ENCODE measurements around the gene LRRC1. TPM values are rescaled to one million over a fixed set of nuclear protein-coding genes. Genes with fewer than 3 reads are reported as not detected.

Gene LRRC1
- polyA plus RNA-seq, 1 experiment: 13.9 TPM

DNA sequence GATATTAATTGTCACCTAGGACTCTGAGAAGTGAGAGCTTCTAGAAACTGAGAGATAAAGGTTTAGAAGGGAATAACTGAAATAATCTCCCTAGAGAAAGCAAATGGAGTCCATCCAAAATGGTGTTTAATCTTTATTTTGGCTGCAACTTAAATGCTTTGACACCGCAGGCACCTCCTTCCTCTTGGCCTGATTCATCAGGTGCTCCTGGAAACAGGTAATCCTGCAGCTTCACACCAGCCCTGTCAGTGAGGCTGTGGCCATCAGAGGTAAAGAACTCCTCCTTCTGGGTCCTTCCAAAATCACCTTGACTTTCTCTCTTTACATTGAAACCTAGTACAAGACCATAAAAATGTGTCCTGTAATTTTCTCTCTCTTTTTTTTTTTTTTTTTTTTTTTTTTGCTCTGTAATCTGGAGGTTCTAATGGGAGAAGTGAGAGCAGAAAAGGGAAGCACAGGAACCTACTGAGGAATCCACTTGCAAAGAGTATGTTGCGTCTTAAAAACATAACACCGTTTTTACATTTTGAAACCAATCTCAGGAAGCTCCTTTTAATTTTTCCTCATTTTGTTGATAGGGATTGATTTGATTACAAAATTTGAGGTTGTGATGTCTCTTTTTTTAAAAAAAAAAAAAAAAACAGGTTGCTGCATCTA is 124.2 kb downstream of the LRRC1 start:
- no peaks in the 10 kb centered on the region for H3K27me3 ChIP-seq (ENCODE audit: control insufficient read depth, insufficient read depth, low read length)
- no peak overlapping the region for H3K4me3 ChIP-seq (ENCODE audit: low read depth, low read length)
- no peak overlapping the region for H3K27ac ChIP-seq (ENCODE audit: low read depth, low read length)
- no peak for DNase-seq (ENCODE audit: low read depth, low spot score)
- ChIA-PET CTCF (interaction anchor here (0.6 to 1.5 kb wide), 4 partner anchors 37 to 190 kb away, joined by 3 to 4 read pairs (median 3); no protein-coding TSS in a partner anchor), POLR2A (no interaction called here)
- TF ChIP-seq CTCF (IDR thresholded peaks at IDR 0.05; ENCODE audit: low read depth, low read length): no peak
- peaks cover 2% of the 10 kb centered on the region; the same call in 1 of the 2 replicates for H3K9me3 ChIP-seq (ENCODE audit: control insufficient read depth, insufficient read depth, low read length)

- POLR2A ChIA-PET: no interaction called here
- no peak for DNase-seq (ENCODE audit: low read depth, low spot score)
- Histone ChIP-seq H3K27ac (ENCODE audit: low read depth, low read length) (no peak overlapping the region), H3K4me3 (ENCODE audit: low read depth, low read length) (no peak overlapping the region), H3K9me3 (ENCODE audit: control insufficient read depth, insufficient read depth, low read length) (peaks cover 2% of the 10 kb centered on the region; the same call in 1 of the 2 replicates), H3K27me3 (ENCODE audit: control insufficient read depth, insufficient read depth, low read length) (no peaks in the 10 kb centered on the region)
- no peak for TF ChIP-seq CTCF (IDR thresholded peaks at IDR 0.05; ENCODE audit: low read depth, low read length)
- CTCF ChIA-PET: interaction anchor here (1.1 to 1.5 kb wide), 2 partner anchors 36 to 191 kb away, joined by 3 to 4 read pairs; no protein-coding TSS in a partner anchor
These were observed 125.1 kb downstream of the LRRC1 start for GRCh38 chr6:53919881-53920360.

DNA sequence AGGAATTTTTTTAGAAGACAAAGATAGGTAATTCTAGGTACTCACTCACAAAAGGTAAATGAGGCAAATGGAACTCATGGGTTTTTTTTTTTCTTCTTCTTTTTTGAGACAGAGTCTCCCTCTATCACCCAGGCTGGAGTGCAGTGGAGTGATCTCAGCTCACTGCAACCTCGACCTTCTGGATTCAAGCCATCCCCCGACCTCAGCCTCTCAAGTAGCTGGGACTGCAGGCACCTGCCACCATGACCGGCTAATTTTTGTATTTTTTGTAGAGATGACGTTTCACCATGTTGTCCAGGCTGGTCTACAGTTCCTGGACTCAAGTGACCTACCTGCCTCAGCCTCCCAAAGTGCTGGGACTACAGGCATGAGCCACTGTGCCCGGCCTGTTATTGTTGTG is 126.1 kb downstream of the LRRC1 start:
- no peak for DNase-seq (ENCODE audit: low read depth, low spot score)
- TF ChIP-seq CTCF (IDR thresholded peaks at IDR 0.05; ENCODE audit: low read depth, low read length): no peak
- CTCF ChIA-PET: no interaction called here
- Histone ChIP-seq H3K4me3 (ENCODE audit: low read depth, low read length) (no peak overlapping the region), H3K27ac (ENCODE audit: low read depth, low read length) (no peak overlapping the region), H3K9me3 (ENCODE audit: control insufficient read depth, insufficient read depth, low read length) (peaks cover 2% of the 10 kb centered on the region; the same call in 1 of the 2 replicates), H3K27me3 (ENCODE audit: control insufficient read depth, insufficient read depth, low read length) (no peaks in the 10 kb centered on the region)
- POLR2A ChIA-PET: interaction anchor here (0.6 kb wide), 1 partner anchor 35 kb away, joined by 3 read pairs; no protein-coding TSS in a partner anchor

DNA sequence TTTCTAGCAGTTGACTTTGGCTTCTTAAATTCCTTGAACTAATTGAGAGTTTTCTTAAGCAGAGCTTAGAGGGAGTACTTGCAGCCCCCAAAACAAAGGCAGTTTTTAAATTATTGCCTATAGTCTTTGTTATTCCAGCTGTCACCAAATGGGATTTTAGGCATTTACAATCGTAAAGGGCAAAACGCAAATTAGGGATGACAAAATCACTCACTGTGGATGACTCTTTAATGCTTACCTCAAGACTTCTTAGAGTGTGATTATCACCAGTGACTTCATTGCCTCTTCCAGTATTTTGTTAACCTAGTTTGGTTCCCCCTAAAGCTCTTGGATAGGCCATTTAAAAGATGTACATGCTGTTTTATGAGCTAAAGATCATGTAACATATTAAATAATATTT is 126.8 kb downstream of the LRRC1 start:
- TF ChIP-seq CTCF (IDR thresholded peaks at IDR 0.05; ENCODE audit: low read depth, low read length): no peak
- H3K9me3 ChIP-seq (ENCODE audit: control insufficient read depth, insufficient read depth, low read length): peaks cover 2% of the 10 kb centered on the region; the same call in 1 of the 2 replicates
- no peak overlapping the region for H3K4me3 ChIP-seq (ENCODE audit: low read depth, low read length)
- ChIA-PET POLR2A (no interaction called here), CTCF (no interaction called here)
- DNase-seq (ENCODE audit: low read depth, low spot score): no peak
- H3K27me3 ChIP-seq (ENCODE audit: control insufficient read depth, insufficient read depth, low read length): no peaks in the 10 kb centered on the region
- no peak overlapping the region for H3K27ac ChIP-seq (ENCODE audit: low read depth, low read length)

DNA sequence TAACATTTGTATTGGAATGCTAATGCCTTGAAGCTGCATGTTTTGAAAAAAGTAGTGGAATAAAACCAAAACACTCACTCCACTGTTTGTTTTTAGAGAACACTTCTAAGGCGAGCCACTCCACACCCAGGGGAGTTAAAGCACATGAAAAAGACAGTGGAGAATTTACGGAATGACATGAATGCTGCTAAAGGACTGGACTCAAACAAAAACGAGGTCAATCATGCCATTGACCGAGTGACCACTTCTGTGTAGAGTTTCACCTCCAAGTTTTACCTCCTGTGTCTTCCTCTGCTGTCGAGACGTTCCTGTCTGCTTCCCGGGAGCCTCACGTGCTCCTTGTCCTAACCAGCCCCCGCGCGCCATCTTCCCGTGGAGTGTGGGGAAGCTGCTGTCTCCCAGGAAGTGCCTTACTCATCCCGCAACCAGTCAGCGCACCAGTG is 127.8 kb downstream of the LRRC1 start:
- DNase-seq (ENCODE audit: low read depth, low spot score): no peak
- no peaks in the 10 kb centered on the region for H3K27me3 ChIP-seq (ENCODE audit: control insufficient read depth, insufficient read depth, low read length)
- H3K9me3 ChIP-seq (ENCODE audit: control insufficient read depth, insufficient read depth, low read length): peaks cover 2% of the 10 kb centered on the region; the same call in 1 of the 2 replicates
- POLR2A ChIA-PET: interaction anchor here (0.7 kb wide), 1 partner anchor 50 kb away, joined by 3 read pairs; no protein-coding TSS in a partner anchor
- TF ChIP-seq CTCF (IDR thresholded peaks at IDR 0.05; ENCODE audit: low read depth, low read length): no peak
- no peak overlapping the region for H3K27ac ChIP-seq (ENCODE audit: low read depth, low read length)
- H3K4me3 ChIP-seq (ENCODE audit: low read depth, low read length): no peak overlapping the region
- CTCF ChIA-PET: interaction anchor here (0.7 kb wide), 1 partner anchor 33 kb away, joined by 3 read pairs; no protein-coding TSS in a partner anchor
